ENCODE results near the gene VSTM2B. TPM values are rescaled to one million over a fixed set of nuclear protein-coding genes. Genes with fewer than 3 reads are reported as not detected.

Gene VSTM2B
- total RNA-seq, 1 experiment from 2014 or later = not detected

- Histone ChIP-seq H3K4me1 (replicated peaks) (no peaks in the 10 kb centered on the region), H3K27ac (no peak overlapping the region), H3K36me3 (no peaks in the 10 kb centered on the region), H3K27me3 (replicated peaks) (no peaks in the 10 kb centered on the region), H3K4me3 (no peak overlapping the region), H3K9me3 (replicated peaks) (no peaks in the 10 kb centered on the region)
- DNase-seq (ENCODE audit: low read depth in 1 of 2, low spot score in 2 of 2) = peak in 1 of 2 experiments; percentile 17
Observed at GRCh38 chr19:29487432-29487831, 38.4 kb upstream of the VSTM2B start.

GRCh38 chr19:29488316-29488715 is 37.5 kb upstream of the VSTM2B start:
- Histone ChIP-seq H3K9me3 (replicated peaks) (no peaks in the 10 kb centered on the region), H3K36me3 (no peaks in the 10 kb centered on the region), H3K27me3 (replicated peaks) (no peaks in the 10 kb centered on the region), H3K27ac (no peak overlapping the region), H3K4me1 (replicated peaks) (no peaks in the 10 kb centered on the region), H3K4me3 (no peak overlapping the region)
- DNase-seq (ENCODE audit: low read depth in 1 of 2, low spot score in 2 of 2) = peak in 1 of 2 experiments; percentile 25

GRCh38 chr19:29489172-29489951 is 36.4 kb upstream of the VSTM2B start:
- Histone ChIP-seq H3K27ac (no peak overlapping the region), H3K4me1 (replicated peaks) (no peaks in the 10 kb centered on the region), H3K4me3 (no peak overlapping the region), H3K36me3 (no peaks in the 10 kb centered on the region), H3K9me3 (replicated peaks) (no peaks in the 10 kb centered on the region), H3K27me3 (replicated peaks) (no peaks in the 10 kb centered on the region)
- DNase-seq (ENCODE audit: low read depth in 1 of 2, low spot score in 2 of 2) = peak in 1 of 2 experiments; percentile 32

GRCh38 chr19:29491491-29491890 is 34.3 kb upstream of the VSTM2B start:
- no peak overlapping the region for H3K4me3 ChIP-seq
- H3K27ac ChIP-seq = no peak overlapping the region
- no peaks in the 10 kb centered on the region for H3K4me1 ChIP-seq (replicated peaks)
- H3K27me3 ChIP-seq (replicated peaks) = no peaks in the 10 kb centered on the region
- H3K36me3 ChIP-seq = no peaks in the 10 kb centered on the region
- H3K9me3 ChIP-seq (replicated peaks) = no peaks in the 10 kb centered on the region
- DNase-seq (ENCODE audit: low read depth in 1 of 2, low spot score in 2 of 2) = peak in 1 of 2 experiments; percentile 22

- no peaks in the 10 kb centered on the region for H3K27me3 ChIP-seq (replicated peaks)
- H3K4me1 ChIP-seq (replicated peaks) = no peaks in the 10 kb centered on the region
- H3K36me3 ChIP-seq = no peaks in the 10 kb centered on the region
- no peaks in the 10 kb centered on the region for H3K9me3 ChIP-seq (replicated peaks)
- H3K4me3 ChIP-seq = no peak overlapping the region
- no peak overlapping the region for H3K27ac ChIP-seq
- DNase-seq (ENCODE audit: low read depth in 1 of 2, low spot score in 2 of 2) = no peak
Observed at GRCh38 chr19:29491995-29492577, 33.7 kb upstream of the VSTM2B start.

GRCh38 chr19:29492769-29493168 is 33.0 kb upstream of the VSTM2B start:
- Histone ChIP-seq H3K9me3 (replicated peaks) (no peaks in the 10 kb centered on the region), H3K27me3 (replicated peaks) (no peaks in the 10 kb centered on the region), H3K4me3 (no peak overlapping the region), H3K27ac (no peak overlapping the region), H3K4me1 (replicated peaks) (no peaks in the 10 kb centered on the region), H3K36me3 (no peaks in the 10 kb centered on the region)
- no peak for DNase-seq (ENCODE audit: low read depth in 1 of 2, low spot score in 2 of 2)

- no peaks in the 10 kb centered on the region for H3K4me1 ChIP-seq (replicated peaks)
- H3K4me3 ChIP-seq = no peak overlapping the region
- H3K27ac ChIP-seq = no peak overlapping the region
- no peaks in the 10 kb centered on the region for H3K9me3 ChIP-seq (replicated peaks)
- peak in 1 of 2 experiments; percentile 28 for DNase-seq (ENCODE audit: low read depth in 1 of 2, low spot score in 2 of 2)
- H3K36me3 ChIP-seq = no peaks in the 10 kb centered on the region
- no peaks in the 10 kb centered on the region for H3K27me3 ChIP-seq (replicated peaks)
Observed at GRCh38 chr19:29495091-29495490, 30.7 kb upstream of the VSTM2B start.

GRCh38 chr19:29495901-29496441 is 29.8 kb upstream of the VSTM2B start:
- Histone ChIP-seq H3K9me3 (replicated peaks) (no peaks in the 10 kb centered on the region), H3K27me3 (replicated peaks) (no peaks in the 10 kb centered on the region), H3K36me3 (no peaks in the 10 kb centered on the region), H3K27ac (no peak overlapping the region), H3K4me3 (no peak overlapping the region), H3K4me1 (replicated peaks) (no peaks in the 10 kb centered on the region)
- DNase-seq (ENCODE audit: low read depth in 1 of 2, low spot score in 2 of 2) = peak in 1 of 2 experiments; percentile 16

- DNase-seq (ENCODE audit: low read depth in 1 of 2, low spot score in 2 of 2) = no peak
Observed at GRCh38 chr19:29497241-29497640, 28.6 kb upstream of the VSTM2B start.

GRCh38 chr19:29497686-29498436 is 27.9 kb upstream of the VSTM2B start:
- H3K27me3 ChIP-seq (replicated peaks) = no peaks in the 10 kb centered on the region; the same call in 1 of the 2 replicates
- no peaks in the 10 kb centered on the region for H3K36me3 ChIP-seq
- H3K27ac ChIP-seq = no peak overlapping the region
- no peak overlapping the region for H3K4me3 ChIP-seq
- DNase-seq (ENCODE audit: low read depth in 1 of 2, low spot score in 2 of 2) = no peak
- H3K4me1 ChIP-seq (replicated peaks) = no peaks in the 10 kb centered on the region
- H3K9me3 ChIP-seq (replicated peaks) = no peaks in the 10 kb centered on the region

More at GRCh38 chr19:29497241-29497640, 28.6 kb upstream of the VSTM2B start:
- H3K4me1 ChIP-seq (replicated peaks) = no peaks in the 10 kb centered on the region
- H3K27ac ChIP-seq = no peak overlapping the region
- no peaks in the 10 kb centered on the region for H3K36me3 ChIP-seq
- no peaks in the 10 kb centered on the region for H3K9me3 ChIP-seq (replicated peaks)
- no peaks in the 10 kb centered on the region for H3K27me3 ChIP-seq (replicated peaks)
- H3K4me3 ChIP-seq = no peak overlapping the region

- DNase-seq (ENCODE audit: low read depth in 1 of 2, low spot score in 2 of 2) = no peak
- H3K27me3 ChIP-seq (replicated peaks) = no peaks in the 10 kb centered on the region; the same call in 1 of the 2 replicates
- no peaks in the 10 kb centered on the region for H3K9me3 ChIP-seq (replicated peaks)
- no peak overlapping the region for H3K4me3 ChIP-seq
- H3K27ac ChIP-seq = no peak overlapping the region
- H3K4me1 ChIP-seq (replicated peaks) = no peaks in the 10 kb centered on the region
- H3K36me3 ChIP-seq = no peaks in the 10 kb centered on the region
Observed at GRCh38 chr19:29499261-29499920, 26.4 kb upstream of the VSTM2B start.

GRCh38 chr19:29499921-29500590 is 25.7 kb upstream of the VSTM2B start:
- Histone ChIP-seq H3K9me3 (replicated peaks) (no peaks in the 10 kb centered on the region), H3K27ac (no peak overlapping the region), H3K36me3 (no peaks in the 10 kb centered on the region), H3K27me3 (replicated peaks) (no peaks in the 10 kb centered on the region; the same call in 1 of the 2 replicates), H3K4me3 (no peak overlapping the region), H3K4me1 (replicated peaks) (no peaks in the 10 kb centered on the region)
- no peak for DNase-seq (ENCODE audit: low read depth in 1 of 2, low spot score in 2 of 2)
